Aorta (tissue), 5 donors: Measurements from ENCODE around the gene MTUS2. TPM values are rescaled to one million over a fixed set of nuclear protein-coding genes. Genes with fewer than 3 reads are reported as not detected.

Source experiments
- ATAC-seq: fragments of 200-7000 bp; cut with Tn5 transposase; one replicate; pipeline ENCODE4 v1.9.1; 2022; ENCODE audit warnings: moderate library complexity; ENCODE audit not compliant: low FRiP score
- DNase-seq, 2 donors: peaks; one replicate each; pipeline ENCODE4 v3.0.0-alpha.2; 2020
- H3K27ac ChIP-seq, 2 donors: one replicate each; pipeline ENCODE4 v1.5.1; 2013; ENCODE audit warnings: low read length in 2 of 2, mild to moderate bottlenecking in 2 of 2, moderate library complexity in 2 of 2, control low read depth in 1 of 2, inconsistent platforms in 1 of 2, low read depth in 1 of 2
- H3K27me3 ChIP-seq, 2 donors: one replicate each; pipeline ENCODE4 v1.6.1; 2013; ENCODE audit warnings: control low read depth in 1 of 2, low read length in 1 of 2, mild to moderate bottlenecking in 1 of 2, moderate library complexity in 1 of 2; ENCODE audit not compliant: insufficient read depth in 2 of 2, control insufficient read depth in 1 of 2
- H3K36me3 ChIP-seq, 2 donors: one replicate each; pipeline ENCODE4 v1.6.1; 2013; ENCODE audit warnings: control low read depth in 1 of 2, low read length in 1 of 2, mild to moderate bottlenecking in 1 of 2; ENCODE audit not compliant: insufficient read depth in 2 of 2, control insufficient read depth in 1 of 2
- H3K4me1 ChIP-seq, 2 donors: one replicate each; pipeline ENCODE4 v1.6.1; 2013; ENCODE audit warnings: low read length in 2 of 2, control low read depth in 1 of 2, mild to moderate bottlenecking in 1 of 2, moderate library complexity in 1 of 2; ENCODE audit not compliant: insufficient read depth in 2 of 2, control insufficient read depth in 1 of 2
- H3K4me3 ChIP-seq, 2 donors: one replicate each; pipeline ENCODE4 v1.5.1; 2013; ENCODE audit warnings: low read length in 2 of 2, control low read depth in 1 of 2, mild to moderate bottlenecking in 1 of 2
- H3K9me3 ChIP-seq: one replicate; pipeline ENCODE4 v1.6.1; 2013; ENCODE audit warnings: mild to moderate bottlenecking, low read length; ENCODE audit not compliant: control insufficient read depth
- WGBS, 2 donors: extraction: QIAGEN DNeasy Blood & Tissue Kit; methylation state at CpG; one replicate each; pipeline ENCODE4 v1.1.7; 2013; 5-methylcytosine and 5-hydroxymethylcytosine counted together
- intact Hi-C, 2 donors: fragments of 100-400 bp; cut with DNase I; formaldehyde crosslinking; loops; one replicate each; pipeline versions ENCODE4 v1.14.2 to v1.15.0; 2022
- polyA plus RNA-seq, 2 donors: library from polyadenylated mRNA; stranded (reverse); fragments of 200-250 nt; gene quantifications; one replicate each; pipeline ENCODE4 v1.2.3, GENCODE V29; 2013
- total RNA-seq, 2 donors: library from RNA; stranded (reverse); fragmentation: NEBNext Ultra II Directional; extraction: Animal tissue kit (Norgen Biotek cat#: 25700); gene quantifications; one replicate each; pipeline ENCODE4 v1.2.1, GENCODE V29; 2021
- donor health status: healthy with polysubstance abuse.
- donor health status: Bipolar disorder and iron deficiency.
- donor health status: DM: no; HTN: no; CAD: no.
- donor health status: DM: no; HTN: no; CAD: no.
- donor health status: DM: yes; HTN: yes; CAD: no.

Gene MTUS2
- total and polyA plus RNA-seq, 4 donors, result 3.5 to 12.1 (median 8.6) TPM

- ATAC-seq, result no peak
- Histone ChIP-seq H3K27ac (no peak overlapping the region), H3K36me3 (no peaks in the 10 kb centered on the region), H3K4me1 (no peaks in the 10 kb centered on the region), H3K27me3 (no peaks in the 10 kb centered on the region), H3K9me3 (no peaks in the 10 kb centered on the region), H3K4me3 (no peak overlapping the region)
- 79 to 84% methylated on average over 3 of the region's 3 CpGs for WGBS, 2 donors
- intact Hi-C loops, result no loop called here
- DNase-seq, result no peak
Measured at GRCh38 chr13:29421118-29421517, 601.0 kb downstream of the MTUS2 start.

GRCh38 chr13:29422015-29422414 lies 601.9 kb downstream of the MTUS2 start:
- Histone ChIP-seq H3K27me3 (no peaks in the 10 kb centered on the region), H3K4me1 (no peaks in the 10 kb centered on the region), H3K36me3 (no peaks in the 10 kb centered on the region), H3K27ac (no peak overlapping the region), H3K9me3 (no peaks in the 10 kb centered on the region), H3K4me3 (no peak overlapping the region)
- intact Hi-C loops, result no loop called here
- WGBS, 2 donors, result 80 to 86% methylated on average over 5 of the region's 5 CpGs
- ATAC-seq (no peak), DNase-seq (no peak)

GRCh38 chr13:29423050-29423449 lies 602.9 kb downstream of the MTUS2 start:
- intact Hi-C loops, result no loop called here
- ATAC-seq (no peak), DNase-seq (no peak)
- Histone ChIP-seq H3K4me3 (no peak overlapping the region), H3K27ac (no peak overlapping the region), H3K36me3 (no peaks in the 10 kb centered on the region), H3K27me3 (no peaks in the 10 kb centered on the region), H3K4me1 (peaks cover 0 to 1% of the 10 kb centered on the region in 2 donors), H3K9me3 (no peaks in the 10 kb centered on the region)
- WGBS, 2 donors, result 96 to 100% methylated on average over 1 of the region's 1 CpG

GRCh38 chr13:29427937-29428309 lies 607.8 kb downstream of the MTUS2 start:
- peaks cover 0 to 1% of the 10 kb centered on the region in 2 donors for H3K4me1 ChIP-seq
- H3K27ac ChIP-seq, result peak overlapping the region in 1 of 2 donors; percentile 52
- no peak for DNase-seq
- peak overlapping the region; percentile 5 to 41 for H3K4me3 ChIP-seq
- no peaks in the 10 kb centered on the region for H3K36me3 ChIP-seq
- no peak for ATAC-seq
- no peaks in the 10 kb centered on the region for H3K9me3 ChIP-seq
- H3K27me3 ChIP-seq, result no peaks in the 10 kb centered on the region
- 16 to 18% methylated on average over 3 of the region's 3 CpGs for WGBS, 2 donors
- intact Hi-C loops, result loop anchor here in 1 of 2 donors (5.0 kb wide), 1 partner anchor 44 kb away; no protein-coding TSS in a partner anchor

GRCh38 chr13:29428310-29429181 lies 608.4 kb downstream of the MTUS2 start:
- H3K27ac ChIP-seq, result peak overlapping the region in 1 of 2 donors; percentile 52
- H3K4me1 ChIP-seq, result peaks cover 0 to 1% of the 10 kb centered on the region in 2 donors
- no peaks in the 10 kb centered on the region for H3K9me3 ChIP-seq
- DNase-seq (peak; percentile 53 to 78), ATAC-seq (peak; percentile 75)
- H3K4me3 ChIP-seq, result peak overlapping the region; percentile 5 to 41
- intact Hi-C loops, result loop anchor here in 1 of 2 donors (5.0 kb wide), 1 partner anchor 44 kb away; no protein-coding TSS in a partner anchor
- H3K36me3 ChIP-seq, result no peaks in the 10 kb centered on the region
- no peaks in the 10 kb centered on the region for H3K27me3 ChIP-seq
- whole genome bisulfite sequencing, 2 donors, result 1 to 2% methylated on average over 31 to 34 of the region's 34 CpGs

- DNase-seq (no peak), ATAC-seq (no peak)
- no peaks in the 10 kb centered on the region for H3K36me3 ChIP-seq
- intact Hi-C loops, result loop anchor here in 1 of 2 donors (5.0 kb wide), 1 partner anchor 43 kb away; no protein-coding TSS in a partner anchor
- H3K4me3 ChIP-seq, result no peak overlapping the region
- peaks cover 1 to 2% of the 10 kb centered on the region in 2 donors for H3K4me1 ChIP-seq
- H3K27ac ChIP-seq, result no peak overlapping the region
- WGBS, 2 donors, result 91 to 92% methylated on average over 2 of the region's 2 CpGs
- no peaks in the 10 kb centered on the region for H3K9me3 ChIP-seq
- H3K27me3 ChIP-seq, result no peaks in the 10 kb centered on the region
Measured at GRCh38 chr13:29429286-29429900, 609.3 kb downstream of the MTUS2 start.

GRCh38 chr13:29434217-29434945 lies 614.2 kb downstream of the MTUS2 start:
- no peak for ATAC-seq
- WGBS, 2 donors, result 86 to 92% methylated on average over 8 of the region's 8 CpGs

GRCh38 chr13:29435125-29435911 lies 615.2 kb downstream of the MTUS2 start:
- WGBS, 2 donors, result 26 to 30% methylated on average over 6 of the region's 6 CpGs
- Histone ChIP-seq H3K27me3 (no peaks in the 10 kb centered on the region), H3K36me3 (no peaks in the 10 kb centered on the region), H3K4me1 (peaks cover 5 to 19% of the 10 kb centered on the region in 2 donors), H3K9me3 (no peaks in the 10 kb centered on the region), H3K4me3 (no peak overlapping the region), H3K27ac (peak overlapping the region; percentile 95 to 99)
- intact Hi-C loops, result no loop called here
- DNase-seq, result no peak
- ATAC-seq, result peak; percentile 56

More at GRCh38 chr13:29434217-29434945, 614.2 kb downstream of the MTUS2 start:
- no peak for DNase-seq
- intact Hi-C loops, result no loop called here
- Histone ChIP-seq H3K4me3 (no peak overlapping the region), H3K36me3 (no peaks in the 10 kb centered on the region), H3K9me3 (no peaks in the 10 kb centered on the region), H3K27ac (peak overlapping the region; percentile 1 to 93), H3K27me3 (no peaks in the 10 kb centered on the region), H3K4me1 (peaks cover 5 to 19% of the 10 kb centered on the region in 2 donors)
